HepG2 (cell line): ENCODE data around the gene RPL31. TPM values are rescaled to one million over a fixed set of nuclear protein-coding genes. Genes with fewer than 3 reads are reported as not detected.
A peak's percentile ranks its signal among the peaks of the same experiment; 100 is the strongest.

ENCODE experiments used
- BCL3 ChIP-seq: sonication (generic); formaldehyde crosslinking; IDR thresholded peaks from 2 replicates; pipeline ENCODE4 v1.5.1; 2020; ENCODE audit warnings: mild to moderate bottlenecking, missing genetic modification reagents, moderate library complexity
- CBX5 ChIP-seq: sonication (generic); formaldehyde crosslinking; IDR thresholded peaks from 2 replicates; pipeline ENCODE4 v1.4.0; 2020; ENCODE audit warnings: missing genetic modification reagents, borderline replicate concordance
- HDAC6 ChIP-seq: fragments of 200-600 bp; sonication (generic); IDR thresholded peaks from 2 replicates; pipeline ENCODE4 v1.7.0; 2017; ENCODE audit warnings: mild to moderate bottlenecking, antibody characterized with exemption, low read length, low read depth
- KDM4B ChIP-seq: sonication (generic); formaldehyde crosslinking; IDR thresholded peaks from 2 replicates; pipeline ENCODE4 v1.4.0; 2020; ENCODE audit warnings: missing genetic modification reagents
- KMT2A ChIP-seq: sonication (generic); formaldehyde crosslinking; IDR thresholded peaks from 2 replicates; pipeline ENCODE4 v1.4.0; 2020; ENCODE audit warnings: missing genetic modification reagents
- MAZ ChIP-seq, 2 experiments: sonication (generic) in 1 of 2; formaldehyde crosslinking in 1 of 2; IDR thresholded peaks; 2 replicates each; pipeline versions ENCODE4 v1.5.0 to v1.6.1; 2012 to 2020; ENCODE audit warnings: low read depth in 2 of 2, mild to moderate bottlenecking in 2 of 2, borderline replicate concordance in 1 of 2, improper control_type of control experiment in 1 of 2, low read length in 1 of 2, missing genetic modification reagents in 1 of 2, moderate library complexity in 1 of 2
- NBN ChIP-seq: fragments of 450-650 bp; conservative IDR thresholded peaks from 2 replicates; pipeline ENCODE4 v1.6.1; 2017
- PRMT3 ChIP-seq: sonication (generic); formaldehyde crosslinking; IDR thresholded peaks from 2 replicates; pipeline ENCODE4 v1.8.1; 2022; ENCODE audit warnings: low read depth, mild to moderate bottlenecking, moderate library complexity, missing genetic modification reagents, borderline replicate concordance
- RXRA ChIP-seq: sonication (generic); formaldehyde crosslinking; IDR thresholded peaks from 2 replicates; pipeline ENCODE4 v1.5.1; 2020; ENCODE audit warnings: missing genetic modification reagents
- SNAI1 ChIP-seq: sonication (generic); formaldehyde crosslinking; IDR thresholded peaks from 2 replicates; pipeline ENCODE4 v1.5.0; 2020; ENCODE audit warnings: mild to moderate bottlenecking, missing genetic modification reagents, borderline replicate concordance
- STAG1 ChIP-seq: sonication (generic); formaldehyde crosslinking; IDR thresholded peaks from 2 replicates; pipeline ENCODE4 v1.4.0; 2020; ENCODE audit warnings: missing genetic modification reagents
- THAP9 ChIP-seq: sonication (generic); formaldehyde crosslinking; IDR thresholded peaks from 2 replicates; pipeline ENCODE4; 2020; ENCODE audit warnings: missing genetic modification reagents, mild to moderate bottlenecking, borderline replicate concordance
- XBP1 ChIP-seq: sonication (generic); formaldehyde crosslinking; IDR thresholded peaks from 2 replicates; pipeline ENCODE4 v1.5.0; 2020; ENCODE audit warnings: missing genetic modification reagents
- ZFY ChIP-seq: sonication (generic); formaldehyde crosslinking; IDR thresholded peaks from 2 replicates; pipeline ENCODE4 v1.4.0; 2020; ENCODE audit warnings: missing genetic modification reagents
- ZNF180 ChIP-seq: sonication (generic); formaldehyde crosslinking; IDR thresholded peaks from 2 replicates; pipeline ENCODE4 v1.4.0; 2020; ENCODE audit warnings: low read depth, missing genetic modification reagents, borderline replicate concordance
- ZNF224 ChIP-seq: sonication (generic); formaldehyde crosslinking; IDR thresholded peaks from 2 replicates; pipeline ENCODE4 v1.5.0; 2020; ENCODE audit warnings: mild to moderate bottlenecking, missing genetic modification reagents
- ZNF34 ChIP-seq: sonication (generic); formaldehyde crosslinking; IDR thresholded peaks from 2 replicates; pipeline ENCODE4 v1.4.0; 2020; ENCODE audit warnings: mild to moderate bottlenecking, missing genetic modification reagents, borderline replicate concordance
- ZNF382 ChIP-seq: sonication (generic); formaldehyde crosslinking; IDR thresholded peaks from 2 replicates; pipeline ENCODE4 v1.5.0; 2020; ENCODE audit warnings: missing genetic modification reagents, mild to moderate bottlenecking, borderline replicate concordance
- ZNF451 ChIP-seq: sonication (generic); formaldehyde crosslinking; IDR thresholded peaks from 2 replicates; pipeline ENCODE4 v1.5.0; 2020; ENCODE audit warnings: mild to moderate bottlenecking, missing genetic modification reagents
- ZNF543 ChIP-seq: sonication (generic); formaldehyde crosslinking; IDR thresholded peaks from 2 replicates; pipeline ENCODE4 v1.4.0; 2020; ENCODE audit warnings: mild to moderate bottlenecking, missing genetic modification reagents
- polyA plus RNA-seq, 8 experiments: library from polyadenylated mRNA; depleted of rRNA in 3 of 8; stranded (reverse) in 7 of 8; unstranded in 1 of 8; fragments of >200 nt; fragmentation: Illumina TruSeq in 4 of 8; extraction: Trizol in 4 of 8; gene quantifications; 2 replicates each; pipeline versions ENCODE4 v1.2.1 to v1.2.3, GENCODE V29; 2011 to 2016; ENCODE audit warnings: low read depth in 4 of 8, missing spikeins in 1 of 8, mixed read lengths in 1 of 8; ENCODE audit not compliant: insufficient read depth in 1 of 8
- total RNA-seq, 5 experiments: library from RNA; depleted of rRNA; stranded (reverse); fragments of >200 nt; fragmentation: Illumina TruSeq; extraction: Trizol; gene quantifications; 2 replicates each; pipeline ENCODE4 v1.2.3, GENCODE V29; 2016; ENCODE audit warnings: low read depth in 1 of 5
- TF ChIP-seq, protein P1 (sequence below): sonication (generic); formaldehyde crosslinking; IDR thresholded peaks from 2 replicates; pipeline ENCODE4 v1.4.0; 2020; ENCODE audit warnings: missing genetic modification reagents
- TF ChIP-seq, protein P2 (sequence below): sonication (generic); formaldehyde crosslinking; IDR thresholded peaks from 2 replicates; pipeline ENCODE4 v1.8.0; 2022; ENCODE audit warnings: mild to moderate bottlenecking, missing genetic modification reagents, moderate library complexity

Gene RPL31
- total and polyA plus RNA-seq, 2 of the 13 experiments (the other 11 are each of a cell fraction or from before 2014, with no cell fraction given): 3,331 to 3,582 TPM

GRCh38 chr2:101002562-101003277 lies 631 bp downstream of the RPL31 start (continued):
- TF ChIP-seq XBP1: peak; percentile 13; the same call in 1 of the 2 replicates
- no peak for TF ChIP-seq CBX5 (CRISPR knock-in tag)
- no peak for TF ChIP-seq ZNF382 (CRISPR knock-in tag)
- TF ChIP-seq ZNF180: no peak
- no peak for TF ChIP-seq BCL3 (CRISPR knock-in tag)
- TF ChIP-seq MAZ (IDR thresholded peaks at IDR 0.05; ENCODE audit: borderline replicate concordance, low read depth, low read length): no peak
- TF ChIP-seq MAZ (CRISPR knock-in tag; IDR thresholded peaks at IDR 0.05; ENCODE audit: low read depth): no peak
- TF ChIP-seq HDAC6: no peak; the same call in 1 of the 2 replicates
- TF ChIP-seq NBN: no peak
- TF ChIP-seq ZFY (CRISPR knock-in tag): no peak
- 0 out of 2 replicates have a peak, but pooled peaks have one; percentile 19 for TF ChIP-seq STAG1
- TF ChIP-seq SNAI1 (CRISPR knock-in tag): no peak
- no peak for TF ChIP-seq KDM4B
- TF ChIP-seq ZNF451: no peak
- TF ChIP-seq THAP9: 0 out of 2 replicates have a peak, but pooled peaks have one; percentile 1
- peak; percentile 35; the same call in 1 of the 2 replicates for TF ChIP-seq ZNF543 (CRISPR knock-in tag)
- TF ChIP-seq PRMT3 (CRISPR knock-in tag): no peak
- TF ChIP-seq, protein P1, sequence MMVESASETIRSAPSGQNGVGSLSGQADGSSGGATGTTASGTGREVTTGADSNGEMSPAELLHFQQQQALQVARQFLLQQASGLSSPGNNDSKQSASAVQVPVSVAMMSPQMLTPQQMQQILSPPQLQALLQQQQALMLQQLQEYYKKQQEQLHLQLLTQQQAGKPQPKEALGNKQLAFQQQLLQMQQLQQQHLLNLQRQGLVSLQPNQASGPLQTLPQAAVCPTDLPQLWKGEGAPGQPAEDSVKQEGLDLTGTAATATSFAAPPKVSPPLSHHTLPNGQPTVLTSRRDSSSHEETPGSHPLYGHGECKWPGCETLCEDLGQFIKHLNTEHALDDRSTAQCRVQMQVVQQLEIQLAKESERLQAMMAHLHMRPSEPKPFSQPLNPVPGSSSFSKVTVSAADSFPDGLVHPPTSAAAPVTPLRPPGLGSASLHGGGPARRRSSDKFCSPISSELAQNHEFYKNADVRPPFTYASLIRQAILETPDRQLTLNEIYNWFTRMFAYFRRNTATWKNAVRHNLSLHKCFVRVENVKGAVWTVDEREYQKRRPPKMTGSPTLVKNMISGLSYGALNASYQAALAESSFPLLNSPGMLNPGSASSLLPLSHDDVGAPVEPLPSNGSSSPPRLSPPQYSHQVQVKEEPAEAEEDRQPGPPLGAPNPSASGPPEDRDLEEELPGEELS (CRISPR knock-in tag): no peak
- no peak for TF ChIP-seq RXRA (CRISPR knock-in tag)
- TF ChIP-seq, protein P2, sequence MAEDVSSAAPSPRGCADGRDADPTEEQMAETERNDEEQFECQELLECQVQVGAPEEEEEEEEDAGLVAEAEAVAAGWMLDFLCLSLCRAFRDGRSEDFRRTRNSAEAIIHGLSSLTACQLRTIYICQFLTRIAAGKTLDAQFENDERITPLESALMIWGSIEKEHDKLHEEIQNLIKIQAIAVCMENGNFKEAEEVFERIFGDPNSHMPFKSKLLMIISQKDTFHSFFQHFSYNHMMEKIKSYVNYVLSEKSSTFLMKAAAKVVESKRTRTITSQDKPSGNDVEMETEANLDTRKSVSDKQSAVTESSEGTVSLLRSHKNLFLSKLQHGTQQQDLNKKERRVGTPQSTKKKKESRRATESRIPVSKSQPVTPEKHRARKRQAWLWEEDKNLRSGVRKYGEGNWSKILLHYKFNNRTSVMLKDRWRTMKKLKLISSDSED (CRISPR knock-in tag): no peak
- TF ChIP-seq ZNF34 (CRISPR knock-in tag): no peak
- no peak for TF ChIP-seq KMT2A (CRISPR knock-in tag)
- TF ChIP-seq ZNF224 (CRISPR knock-in tag): peak; percentile 16; the same call in 1 of the 2 replicates
